Memory B cell (primary cell): Measurements from ENCODE around the gene RXRG.

Experiments
- ATAC-seq: fragments of 150-1000 bp; cut with Tn5 transposase; 2 replicates; pipeline ENCODE4 v1.10.0; 2021; ENCODE audit warnings: low read depth, mild to moderate bottlenecking, moderate library complexity
- DNase-seq, 2 donors: peaks; one replicate each; pipeline ENCODE4 v3.0.0; 2022; ENCODE audit warnings: low spot score in 2 of 2
- H3K27ac Mint-ChIP-seq: one replicate; pipeline ENCODE4 v1.8.0; 2022; ENCODE audit warnings: mild to moderate bottlenecking, moderate library complexity, mixed read lengths
- H3K27me3 Mint-ChIP-seq: one replicate; pipeline ENCODE4 v1.8.0; 2022; ENCODE audit warnings: mixed read lengths
- H3K36me3 Mint-ChIP-seq: one replicate; pipeline ENCODE4 v1.8.0; 2022; ENCODE audit warnings: mild to moderate bottlenecking, mixed read lengths
- H3K4me1 Mint-ChIP-seq: one replicate; pipeline ENCODE4 v1.8.0; 2022; ENCODE audit warnings: mixed read lengths
- H3K4me3 Mint-ChIP-seq: one replicate; pipeline ENCODE4 v1.8.0; 2022; ENCODE audit warnings: mild to moderate bottlenecking, moderate library complexity, mixed read lengths
- H3K9me3 Mint-ChIP-seq: one replicate; pipeline ENCODE4 v1.8.0; 2022; ENCODE audit warnings: mixed read lengths

The RXRG gene

DNA sequence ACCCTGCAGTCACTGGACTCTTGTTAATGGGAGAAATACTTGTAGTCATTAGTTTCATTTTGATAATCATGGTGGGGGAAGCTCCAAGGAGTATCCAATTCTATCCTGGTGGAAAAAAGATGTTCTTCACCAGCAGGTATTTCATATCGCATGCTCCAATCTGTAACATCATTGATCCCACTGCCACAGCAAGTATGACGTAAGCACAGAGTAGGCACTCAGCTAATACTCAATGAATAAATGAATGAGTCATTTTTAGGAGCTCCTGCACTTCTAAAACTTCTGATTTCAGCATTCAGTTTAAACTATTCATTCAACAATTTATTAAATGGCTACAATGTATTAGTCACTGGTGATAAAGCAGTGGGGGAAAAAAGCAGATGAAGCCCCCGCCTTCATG, 30.3 kb downstream of the RXRG start:
- H3K27ac Mint-ChIP-seq: no peak overlapping the region
- peaks cover 12% of the 10 kb centered on the region for H3K27me3 Mint-ChIP-seq
- H3K4me3 Mint-ChIP-seq: no peak overlapping the region

DNA sequence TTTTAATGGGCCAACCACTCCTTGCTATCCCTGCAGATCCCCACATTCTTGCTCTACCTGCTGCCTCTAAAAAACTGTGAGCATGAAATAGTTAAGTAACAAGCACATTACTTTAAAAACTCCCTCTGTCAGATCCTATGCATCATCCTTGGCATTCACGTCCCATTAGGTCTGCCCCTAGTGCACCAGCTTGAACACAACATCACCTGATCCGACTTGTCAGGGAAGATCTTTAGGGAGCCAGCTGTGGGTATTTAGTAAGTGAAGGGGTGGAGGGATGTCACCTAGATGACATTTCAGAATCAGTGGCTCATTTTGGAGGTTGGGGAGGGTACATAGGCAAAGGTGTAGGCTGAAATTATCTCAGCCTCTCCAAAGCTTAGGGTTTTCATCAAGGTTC, 33.5 kb downstream of the RXRG start:
- Mint-ChIP-seq H3K36me3 (no peaks in the 10 kb centered on the region), H3K4me1 (no peaks in the 10 kb centered on the region), H3K9me3 (no peaks in the 10 kb centered on the region), H3K4me3 (no peak overlapping the region), H3K27me3 (peaks cover 25% of the 10 kb centered on the region), H3K27ac (no peak overlapping the region)
- ATAC-seq (no peak), DNase-seq (no peak)

More for the DNA sequence above, 30.3 kb downstream of the RXRG start:
- Mint-ChIP-seq H3K9me3 (no peaks in the 10 kb centered on the region), H3K36me3 (no peaks in the 10 kb centered on the region), H3K4me1 (no peaks in the 10 kb centered on the region)
- DNase-seq: no peak
- no peak for ATAC-seq

DNA sequence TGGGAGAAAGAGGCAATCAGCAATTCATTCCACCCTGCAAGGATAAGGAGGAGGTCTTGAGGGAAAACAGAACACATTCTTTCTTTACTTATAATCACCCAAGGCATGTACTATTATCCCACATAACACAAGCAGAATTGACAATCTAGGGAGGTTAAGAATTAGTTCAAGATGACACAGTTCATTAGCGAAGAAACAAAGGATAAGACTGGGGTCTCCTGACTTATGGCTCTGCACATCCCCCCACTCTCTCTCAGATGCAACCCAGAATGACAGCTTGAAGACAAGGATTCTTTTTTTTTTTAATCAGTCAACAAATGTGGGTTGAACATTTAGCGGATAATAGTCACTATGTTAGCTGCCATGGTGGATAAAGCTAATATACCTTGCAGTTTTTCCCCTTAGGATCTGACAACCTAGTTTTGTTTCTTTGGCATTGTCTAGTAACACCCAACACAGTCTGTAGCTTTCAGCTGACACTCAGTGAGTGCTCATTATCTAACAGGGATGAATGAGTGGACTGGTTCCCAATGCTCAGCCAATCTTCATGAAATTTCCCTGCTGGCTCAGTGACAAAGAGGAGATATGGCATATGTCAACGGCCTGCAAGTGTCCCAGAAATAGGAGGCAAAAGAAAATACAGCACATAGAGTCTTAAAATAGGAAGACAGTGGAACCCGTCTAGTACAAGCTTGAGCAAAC, 35.1 kb downstream of the RXRG start:
- Mint-ChIP-seq H3K9me3 (no peaks in the 10 kb centered on the region), H3K27ac (no peak overlapping the region), H3K4me3 (no peak overlapping the region), H3K27me3 (peaks cover 19% of the 10 kb centered on the region), H3K36me3 (no peaks in the 10 kb centered on the region), H3K4me1 (no peaks in the 10 kb centered on the region)
- DNase-seq (no peak), ATAC-seq (no peak)

DNA sequence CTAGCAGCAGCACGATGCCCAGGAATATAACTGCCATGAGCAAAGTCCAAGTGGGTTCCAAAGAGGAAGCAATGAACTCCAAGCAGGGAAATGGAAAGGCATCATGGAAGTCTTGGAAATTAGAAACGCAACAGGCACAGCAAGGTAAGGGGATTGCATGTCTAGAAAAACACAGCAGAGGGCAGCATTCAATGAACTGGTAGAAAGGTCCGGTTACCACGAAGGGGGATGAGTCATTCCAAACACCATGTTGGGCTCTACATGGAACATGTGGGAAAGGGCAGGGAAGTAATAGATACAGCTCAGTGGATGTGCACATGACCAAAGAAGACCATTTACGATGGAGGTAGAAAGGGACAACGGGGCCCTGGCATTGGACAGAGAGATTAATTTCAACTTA, 36.4 kb downstream of the RXRG start:
- Mint-ChIP-seq H3K27me3 (peaks cover 20% of the 10 kb centered on the region), H3K4me3 (no peak overlapping the region), H3K27ac (no peak overlapping the region), H3K36me3 (no peaks in the 10 kb centered on the region), H3K9me3 (no peaks in the 10 kb centered on the region), H3K4me1 (no peaks in the 10 kb centered on the region)
- DNase-seq: no peak
- ATAC-seq: no peak

DNA sequence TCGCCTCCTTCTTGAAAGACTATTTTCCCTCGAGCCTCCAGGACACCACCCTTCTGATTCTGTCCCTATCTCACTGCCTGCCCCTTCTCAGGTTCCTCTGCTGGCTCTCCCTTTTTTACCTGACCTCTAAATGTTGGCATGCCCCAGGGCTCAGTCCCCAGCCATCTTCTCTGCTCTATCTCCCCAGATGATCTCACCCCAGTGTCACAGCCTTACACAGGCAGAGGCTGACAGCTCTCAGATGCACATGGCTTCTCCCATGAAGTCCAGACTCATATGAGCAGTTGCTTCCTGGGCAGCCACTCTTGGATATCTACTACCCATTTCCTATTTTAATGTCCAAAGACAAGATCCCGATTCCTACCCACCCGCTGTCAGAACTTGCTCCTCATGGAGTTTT, 37.5 kb downstream of the RXRG start:
- DNase-seq (no peak), ATAC-seq (no peak)
- peaks cover 19% of the 10 kb centered on the region for H3K27me3 Mint-ChIP-seq
- H3K4me3 Mint-ChIP-seq: no peak overlapping the region
- H3K9me3 Mint-ChIP-seq: no peaks in the 10 kb centered on the region
- H3K27ac Mint-ChIP-seq: no peak overlapping the region
- H3K36me3 Mint-ChIP-seq: no peaks in the 10 kb centered on the region
- H3K4me1 Mint-ChIP-seq: no peaks in the 10 kb centered on the region

DNA sequence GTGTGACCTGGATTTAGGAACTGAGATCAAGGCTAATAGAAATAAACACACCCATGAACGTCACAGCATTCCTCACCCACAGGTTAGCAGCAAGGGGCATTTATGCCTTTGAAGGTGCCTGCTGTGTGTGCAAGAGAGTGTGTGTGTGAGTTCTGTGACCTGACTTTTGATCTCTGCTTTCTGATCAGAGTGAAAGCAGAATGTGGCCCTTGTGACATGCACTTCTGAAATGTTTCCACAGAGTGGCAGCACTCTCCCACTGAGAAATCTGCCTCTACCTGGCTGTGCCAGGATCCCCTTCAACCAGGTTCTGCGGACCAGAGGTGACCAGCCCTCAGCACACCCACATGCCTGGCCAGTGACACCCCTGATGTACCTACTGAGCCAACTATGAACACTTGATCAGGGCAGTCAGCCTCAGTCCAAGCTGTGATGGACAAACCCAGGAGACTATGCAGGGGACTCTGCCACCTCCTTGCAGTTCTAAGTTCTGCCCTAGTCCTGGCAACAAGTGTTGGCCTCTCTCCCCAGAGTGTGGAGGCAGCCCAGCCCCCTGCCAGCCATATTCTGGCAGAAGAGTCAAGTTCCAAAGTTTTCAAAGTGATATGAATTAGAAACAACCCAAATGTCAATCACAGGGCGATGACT, 41.0 kb downstream of the RXRG start:
- Mint-ChIP-seq H3K9me3 (no peaks in the 10 kb centered on the region), H3K27me3 (peaks cover 20% of the 10 kb centered on the region), H3K36me3 (no peaks in the 10 kb centered on the region), H3K4me3 (no peak overlapping the region), H3K4me1 (no peaks in the 10 kb centered on the region), H3K27ac (no peak overlapping the region)
- no peak for DNase-seq
- peak; percentile 42 for ATAC-seq

DNA sequence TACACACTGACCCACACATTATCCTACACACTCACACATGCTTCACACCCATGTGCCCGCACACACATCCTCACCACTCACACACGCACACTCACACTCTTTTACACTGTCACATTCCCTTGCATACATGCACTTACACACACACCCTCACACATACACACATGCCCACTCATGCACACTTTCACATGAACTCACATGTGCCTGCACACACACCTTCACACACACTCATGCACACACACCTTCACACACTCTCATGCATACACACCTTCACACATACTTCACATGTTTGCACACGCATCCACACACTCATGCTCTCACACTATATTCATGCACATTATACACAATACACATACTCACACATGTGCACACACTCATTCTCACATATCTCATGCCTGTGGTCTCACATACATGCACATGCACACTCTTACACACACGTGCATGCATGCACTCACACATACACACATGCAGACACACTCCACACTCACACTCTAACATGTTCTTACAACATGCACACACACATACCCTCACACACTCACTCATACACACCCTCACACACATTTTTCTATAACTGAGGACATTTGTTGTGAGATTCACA, 42.3 kb downstream of the RXRG start:
- H3K4me1 Mint-ChIP-seq: no peaks in the 10 kb centered on the region
- H3K36me3 Mint-ChIP-seq: no peaks in the 10 kb centered on the region
- ATAC-seq (no peak), DNase-seq (no peak)
- peaks cover 13% of the 10 kb centered on the region for H3K27me3 Mint-ChIP-seq
- no peaks in the 10 kb centered on the region for H3K9me3 Mint-ChIP-seq
- no peak overlapping the region for H3K4me3 Mint-ChIP-seq
- H3K27ac Mint-ChIP-seq: no peak overlapping the region

DNA sequence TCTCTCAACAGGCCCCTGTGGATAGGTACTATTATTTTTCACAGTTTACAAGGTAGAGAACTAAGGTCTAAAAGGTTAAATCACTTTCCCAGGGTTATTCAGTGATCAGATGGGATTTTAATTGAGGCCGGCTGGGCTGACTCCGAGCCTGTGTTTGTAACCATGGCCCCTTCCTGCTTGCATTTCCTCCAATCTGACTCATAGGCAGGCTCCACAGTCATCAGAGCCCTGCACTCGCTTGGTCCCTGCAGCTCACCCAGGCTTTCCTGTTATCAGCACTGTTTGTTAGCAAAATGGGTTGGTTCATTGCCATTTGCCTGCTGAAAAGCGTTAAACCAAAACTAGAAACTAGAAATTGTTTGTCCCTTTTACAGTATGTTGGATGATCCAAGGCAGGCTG, 47.0 kb downstream of the RXRG start:
- DNase-seq: no peak
- H3K27me3 Mint-ChIP-seq: peaks cover 27% of the 10 kb centered on the region

DNA sequence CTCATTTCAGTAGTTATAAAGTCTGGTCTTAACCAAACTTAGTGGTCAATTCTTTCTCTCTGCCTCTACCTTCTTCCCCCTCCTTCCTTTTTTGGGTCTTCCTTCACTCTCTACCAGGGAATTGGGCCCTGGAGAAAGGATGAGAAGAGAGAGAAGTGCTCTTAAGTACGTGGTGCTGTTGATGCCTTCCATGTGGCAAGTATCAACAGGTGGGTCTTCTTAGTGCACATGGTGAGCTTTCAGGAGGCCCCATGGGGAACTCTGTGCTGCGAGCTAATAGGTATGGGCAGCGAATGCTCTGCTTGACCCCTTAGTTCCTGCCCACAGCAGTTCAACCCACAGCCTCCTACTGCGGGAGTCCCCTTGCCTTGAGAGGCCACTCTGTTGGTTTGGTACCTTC, 49.0 kb downstream of the RXRG start:
- H3K4me1 Mint-ChIP-seq: peaks cover 11% of the 10 kb centered on the region
- no peaks in the 10 kb centered on the region for H3K9me3 Mint-ChIP-seq
- H3K27me3 Mint-ChIP-seq: peaks cover 31% of the 10 kb centered on the region
- no peaks in the 10 kb centered on the region for H3K36me3 Mint-ChIP-seq
- DNase-seq (no peak), ATAC-seq (no peak)
- H3K27ac Mint-ChIP-seq: no peak overlapping the region
- H3K4me3 Mint-ChIP-seq: no peak overlapping the region

More for the DNA sequence above, 47.0 kb downstream of the RXRG start:
- Mint-ChIP-seq H3K4me1 (peaks cover 8% of the 10 kb centered on the region), H3K9me3 (no peaks in the 10 kb centered on the region), H3K4me3 (no peak overlapping the region), H3K27ac (no peak overlapping the region), H3K36me3 (no peaks in the 10 kb centered on the region)
- ATAC-seq: no peak

DNA sequence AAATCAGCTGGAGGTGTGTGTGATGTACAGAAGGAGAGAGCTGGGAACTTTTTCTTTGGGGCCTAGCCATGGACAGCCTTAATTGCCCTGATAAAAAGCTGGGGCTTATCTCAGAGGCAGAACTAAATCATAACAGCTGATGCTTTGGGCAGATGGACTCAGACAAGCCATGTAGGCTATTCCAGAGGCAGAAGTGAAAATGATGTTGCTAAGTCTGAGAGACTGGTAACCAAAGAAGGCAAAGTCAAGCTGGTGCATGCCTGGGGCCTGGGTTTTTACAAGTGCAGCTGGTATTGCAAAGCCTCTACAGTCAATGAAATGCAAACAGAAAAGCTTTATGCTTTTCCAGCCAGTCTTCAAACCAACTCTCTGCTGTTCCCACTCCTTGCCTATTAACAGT, 49.4 kb downstream of the RXRG start:
- no peak overlapping the region for H3K4me3 Mint-ChIP-seq
- H3K27ac Mint-ChIP-seq: no peak overlapping the region

DNA sequence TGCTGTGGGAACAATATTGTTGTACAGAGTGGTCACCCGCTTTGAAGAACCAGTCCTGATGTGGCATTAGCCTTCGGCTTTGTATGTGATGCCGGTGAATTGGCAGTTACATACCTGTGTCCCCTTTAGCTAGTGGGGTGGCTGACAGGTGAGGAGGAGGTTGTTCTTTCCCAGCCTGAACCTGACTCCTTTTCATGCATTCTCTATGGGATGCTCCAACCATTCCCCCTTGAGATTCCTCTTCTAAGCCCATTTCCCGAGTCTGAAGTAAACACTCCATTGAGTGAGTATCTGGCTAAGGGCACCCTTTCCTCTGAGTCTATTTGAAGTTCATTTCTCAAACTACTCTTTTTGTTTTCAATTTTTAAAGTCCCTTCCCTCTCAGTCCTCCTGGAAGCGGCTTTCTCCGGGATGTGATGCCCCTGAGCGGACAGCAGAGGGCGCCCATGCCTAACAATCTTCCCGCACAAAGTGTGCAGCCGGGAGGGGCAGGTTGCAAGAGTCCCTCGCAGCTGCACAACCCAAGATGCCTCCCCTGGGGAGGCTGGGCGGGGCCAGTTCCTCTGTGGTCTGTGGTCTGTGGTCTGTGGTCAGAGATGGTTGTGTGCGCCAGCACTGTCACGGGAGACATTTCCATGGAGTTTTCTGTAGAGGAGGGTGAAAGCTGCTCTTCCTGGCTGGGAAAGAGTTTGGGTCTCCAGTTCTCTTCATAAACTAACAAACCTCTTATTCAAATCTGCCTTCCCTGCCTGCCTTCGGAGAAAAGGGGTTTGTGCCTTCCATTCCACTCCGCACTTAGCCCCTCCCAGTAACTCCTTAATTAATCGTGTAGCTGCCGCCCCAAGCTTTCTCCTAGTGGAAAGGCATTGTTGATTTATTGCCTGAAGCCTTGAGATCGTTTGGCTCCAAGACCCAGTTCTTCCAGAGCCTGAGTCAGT, 52.0 kb downstream of the RXRG start:
- Mint-ChIP-seq H3K4me3 (no peak overlapping the region), H3K36me3 (no peaks in the 10 kb centered on the region), H3K4me1 (peaks cover 11% of the 10 kb centered on the region), H3K27me3 (peaks cover 37% of the 10 kb centered on the region), H3K27ac (peak overlapping the region; percentile 86), H3K9me3 (no peaks in the 10 kb centered on the region)
- ATAC-seq (peak; percentile 100), DNase-seq (peak; percentile 79 to 80)

More for the DNA sequence above, 49.4 kb downstream of the RXRG start:
- Mint-ChIP-seq H3K27me3 (peaks cover 32% of the 10 kb centered on the region), H3K9me3 (no peaks in the 10 kb centered on the region), H3K4me1 (peaks cover 11% of the 10 kb centered on the region), H3K36me3 (no peaks in the 10 kb centered on the region)
- DNase-seq (no peak), ATAC-seq (no peak)

DNA sequence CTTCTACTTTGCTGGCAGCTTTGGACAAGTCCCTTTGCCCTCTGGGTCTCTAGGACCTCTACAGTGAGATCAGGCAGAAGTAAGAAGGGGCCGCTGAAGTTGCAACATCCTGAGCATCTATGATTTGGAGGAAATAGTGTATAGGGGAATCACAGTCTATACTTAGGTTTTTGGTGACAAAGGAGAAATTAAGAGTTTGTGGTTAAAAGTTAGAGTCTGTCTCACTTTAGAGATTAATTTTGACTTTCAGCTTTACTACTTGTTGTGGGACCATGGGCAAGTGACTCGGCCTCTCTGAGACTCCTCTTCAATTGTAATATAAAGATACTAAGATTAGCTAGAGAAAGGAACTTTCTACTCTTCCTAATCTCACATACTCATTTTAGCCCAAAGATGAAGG, 55.3 kb downstream of the RXRG start:
- ATAC-seq (no peak), DNase-seq (no peak)
- H3K4me1 Mint-ChIP-seq: peaks cover 8% of the 10 kb centered on the region
- peaks cover 34% of the 10 kb centered on the region for H3K27me3 Mint-ChIP-seq
- no peak overlapping the region for H3K27ac Mint-ChIP-seq
- H3K4me3 Mint-ChIP-seq: no peak overlapping the region
- no peaks in the 10 kb centered on the region for H3K36me3 Mint-ChIP-seq
- H3K9me3 Mint-ChIP-seq: no peaks in the 10 kb centered on the region

DNA sequence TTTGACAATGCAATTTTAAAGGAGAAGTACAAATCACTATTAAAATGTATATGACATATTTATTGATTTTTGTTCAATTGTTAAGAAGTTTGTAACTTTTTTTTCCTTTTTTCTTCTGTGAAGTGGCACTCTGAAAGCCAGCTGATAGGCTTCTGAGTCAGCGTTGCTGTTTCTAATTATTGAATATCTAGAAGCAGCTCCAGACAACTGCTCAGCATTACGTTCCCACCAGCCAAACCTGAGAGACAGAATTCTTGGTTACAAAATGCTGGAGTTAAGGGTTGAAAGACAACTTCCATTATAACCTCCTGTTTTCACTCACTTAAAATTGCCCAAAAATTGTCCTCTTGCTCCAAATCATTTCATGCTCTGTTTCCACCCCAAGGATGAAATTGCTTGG, 57.0 kb downstream of the RXRG start:
- DNase-seq (no peak), ATAC-seq (no peak)
- Mint-ChIP-seq H3K4me1 (peaks cover 3% of the 10 kb centered on the region), H3K4me3 (no peak overlapping the region), H3K9me3 (no peaks in the 10 kb centered on the region), H3K36me3 (no peaks in the 10 kb centered on the region), H3K27ac (no peak overlapping the region), H3K27me3 (peaks cover 36% of the 10 kb centered on the region)

DNA sequence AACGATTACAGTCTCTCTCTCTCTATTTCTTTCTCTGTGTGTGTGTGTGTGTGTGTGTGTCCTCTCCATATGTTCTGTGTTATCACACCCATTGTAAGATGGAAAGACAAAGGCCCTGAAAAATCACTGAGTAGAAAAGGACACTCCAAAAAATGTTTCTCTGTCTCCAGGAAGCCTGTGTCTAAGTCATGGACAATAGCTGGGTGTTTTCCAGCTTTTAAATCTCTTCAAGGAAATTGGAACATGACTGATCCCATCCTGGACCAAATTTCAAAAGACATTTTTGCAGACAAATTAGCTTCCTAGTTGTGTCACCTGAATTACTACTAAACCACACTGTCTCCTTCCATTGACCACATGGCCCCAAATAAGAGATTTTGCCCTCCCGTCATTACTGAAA, 57.4 kb downstream of the RXRG start:
- no peak for DNase-seq
- H3K4me1 Mint-ChIP-seq: no peaks in the 10 kb centered on the region
- no peaks in the 10 kb centered on the region for H3K36me3 Mint-ChIP-seq
- no peak overlapping the region for H3K27ac Mint-ChIP-seq
- peaks cover 39% of the 10 kb centered on the region for H3K27me3 Mint-ChIP-seq
- no peaks in the 10 kb centered on the region for H3K9me3 Mint-ChIP-seq
- no peak overlapping the region for H3K4me3 Mint-ChIP-seq
- ATAC-seq: no peak
